ENCODE results near the gene SCFD2.
"Not testable (repeated sequence)": the region's sequence is repeated elsewhere in the genome, so short reads cannot be mapped to it uniquely, and the experiment has no call there.

The SCFD2 gene

GRCh38 chr4:52842792-52843191 is 523.1 kb downstream of the SCFD2 start:
- Mint-ChIP-seq H3K4me3 (no peak overlapping the region), H3K27me3 (peaks cover 14 to 18% of the 10 kb centered on the region in 2 donors), H3K36me3 (ENCODE audit: insufficient read depth) (no peaks in the 10 kb centered on the region), H3K4me1 (ENCODE audit: low read depth in 2 of 2) (peaks cover 0 to 3% of the 10 kb centered on the region in 2 donors), H3K9me3 (no peaks in the 10 kb centered on the region), H3K27ac (no peak overlapping the region)
- ATAC-seq (replicated peaks) (no peak), DNase-seq (no peak)

GRCh38 chr4:52841682-52842456 is 524.0 kb downstream of the SCFD2 start:
- Mint-ChIP-seq H3K27me3 (peaks cover 14 to 21% of the 10 kb centered on the region in 2 donors), H3K36me3 (ENCODE audit: insufficient read depth) (no peaks in the 10 kb centered on the region), H3K4me1 (ENCODE audit: low read depth in 2 of 2) (peaks cover 0 to 3% of the 10 kb centered on the region in 2 donors), H3K4me3 (no peak overlapping the region), H3K27ac (no peak overlapping the region), H3K9me3 (no peaks in the 10 kb centered on the region)
- DNase-seq (no peak), ATAC-seq (replicated peaks) (no peak)

- H3K4me1 Mint-ChIP-seq (ENCODE audit: low read depth in 2 of 2): peaks cover 0 to 3% of the 10 kb centered on the region in 2 donors
- H3K36me3 Mint-ChIP-seq (ENCODE audit: insufficient read depth): no peaks in the 10 kb centered on the region
- peaks cover 14 to 21% of the 10 kb centered on the region in 2 donors for H3K27me3 Mint-ChIP-seq
- ATAC-seq (replicated peaks) (no peak), DNase-seq (no peak)
- H3K9me3 Mint-ChIP-seq: no peaks in the 10 kb centered on the region
- no peak overlapping the region for H3K4me3 Mint-ChIP-seq
- no peak overlapping the region for H3K27ac Mint-ChIP-seq
Measured at GRCh38 chr4:52840531-52841370, 525.1 kb downstream of the SCFD2 start.

- Mint-ChIP-seq H3K9me3 (no peaks in the 10 kb centered on the region), H3K4me3 (no peak overlapping the region), H3K4me1 (ENCODE audit: low read depth in 2 of 2) (peaks cover 0 to 2% of the 10 kb centered on the region in 2 donors), H3K36me3 (ENCODE audit: insufficient read depth) (no peaks in the 10 kb centered on the region), H3K27me3 (peaks cover 20 to 33% of the 10 kb centered on the region in 2 donors), H3K27ac (no peak overlapping the region)
- ATAC-seq (replicated peaks) (no peak), DNase-seq (no peak)
Measured at GRCh38 chr4:52838729-52839586, 526.9 kb downstream of the SCFD2 start.

GRCh38 chr4:52837716-52838558 is 527.9 kb downstream of the SCFD2 start:
- Mint-ChIP-seq H3K4me3 (no peak overlapping the region), H3K27me3 (peaks cover 21 to 41% of the 10 kb centered on the region in 2 donors), H3K36me3 (ENCODE audit: insufficient read depth) (no peaks in the 10 kb centered on the region), H3K27ac (no peak overlapping the region), H3K4me1 (ENCODE audit: low read depth in 2 of 2) (no peaks in the 10 kb centered on the region), H3K9me3 (no peaks in the 10 kb centered on the region)
- no peak for DNase-seq
- ATAC-seq (replicated peaks): no peak

GRCh38 chr4:52836678-52837077 is 529.2 kb downstream of the SCFD2 start:
- peaks cover 33 to 53% of the 10 kb centered on the region in 2 donors for H3K27me3 Mint-ChIP-seq
- no peaks in the 10 kb centered on the region for H3K9me3 Mint-ChIP-seq
- no peak overlapping the region for H3K27ac Mint-ChIP-seq
- DNase-seq (no peak), ATAC-seq (replicated peaks) (no peak)
- no peaks in the 10 kb centered on the region for H3K36me3 Mint-ChIP-seq (ENCODE audit: insufficient read depth)
- no peaks in the 10 kb centered on the region for H3K4me1 Mint-ChIP-seq (ENCODE audit: low read depth in 2 of 2)
- H3K4me3 Mint-ChIP-seq: no peak overlapping the region

GRCh38 chr4:52836120-52836519 is 529.7 kb downstream of the SCFD2 start:
- Mint-ChIP-seq H3K4me1 (ENCODE audit: low read depth in 2 of 2) (no peaks in the 10 kb centered on the region), H3K36me3 (ENCODE audit: insufficient read depth) (no peaks in the 10 kb centered on the region), H3K9me3 (no peaks in the 10 kb centered on the region), H3K4me3 (no peak overlapping the region), H3K27ac (no peak overlapping the region), H3K27me3 (peaks cover 33 to 58% of the 10 kb centered on the region in 2 donors)
- ATAC-seq (replicated peaks): no peak
- no peak for DNase-seq

GRCh38 chr4:52834641-52835456 is 531.0 kb downstream of the SCFD2 start:
- H3K4me3 Mint-ChIP-seq; H3K4me1 Mint-ChIP-seq (ENCODE audit: low read depth in 2 of 2); DNase-seq; H3K9me3 Mint-ChIP-seq; ATAC-seq (replicated peaks); H3K36me3 Mint-ChIP-seq (ENCODE audit: insufficient read depth): not testable (repeated sequence)
- H3K27ac Mint-ChIP-seq: peak overlapping the region in 1 of 2 donors; percentile 30
- H3K27me3 Mint-ChIP-seq: peaks cover 36 to 66% of the 10 kb centered on the region in 2 donors

- ATAC-seq (replicated peaks) (no peak), DNase-seq (no peak)
- Mint-ChIP-seq H3K4me1 (ENCODE audit: low read depth in 2 of 2) (no peaks in the 10 kb centered on the region), H3K9me3 (no peaks in the 10 kb centered on the region), H3K4me3 (no peak overlapping the region), H3K36me3 (ENCODE audit: insufficient read depth) (no peaks in the 10 kb centered on the region), H3K27me3 (peaks cover 31 to 65% of the 10 kb centered on the region in 2 donors), H3K27ac (no peak overlapping the region)
Measured at GRCh38 chr4:52833941-52834525, 531.8 kb downstream of the SCFD2 start.

GRCh38 chr4:52825460-52826090 is 540.3 kb downstream of the SCFD2 start:
- no peaks in the 10 kb centered on the region for H3K9me3 Mint-ChIP-seq
- peaks cover 0 to 4% of the 10 kb centered on the region in 2 donors for H3K4me1 Mint-ChIP-seq (ENCODE audit: low read depth in 2 of 2)
- no peaks in the 10 kb centered on the region for H3K36me3 Mint-ChIP-seq (ENCODE audit: insufficient read depth)
- no peak overlapping the region for H3K27ac Mint-ChIP-seq
- H3K4me3 Mint-ChIP-seq: no peak overlapping the region
- H3K27me3 Mint-ChIP-seq: peaks cover 4 to 8% of the 10 kb centered on the region in 2 donors
- ATAC-seq (replicated peaks) (no peak), DNase-seq (no peak)

- peaks cover 0 to 4% of the 10 kb centered on the region in 2 donors for H3K4me1 Mint-ChIP-seq (ENCODE audit: low read depth in 2 of 2)
- H3K27me3 Mint-ChIP-seq: peaks cover under 1 to 3% of the 10 kb centered on the region in 2 donors
- no peak overlapping the region for H3K4me3 Mint-ChIP-seq
- DNase-seq (no peak), ATAC-seq (replicated peaks) (no peak)
- H3K36me3 Mint-ChIP-seq (ENCODE audit: insufficient read depth): no peaks in the 10 kb centered on the region
- no peak overlapping the region for H3K27ac Mint-ChIP-seq
- no peaks in the 10 kb centered on the region for H3K9me3 Mint-ChIP-seq
Measured at GRCh38 chr4:52824603-52825459, 541.0 kb downstream of the SCFD2 start.

All from effector memory CD8-positive, alpha-beta T cell (primary cell).